HG03097 (cell line): Measurements from ENCODE around the gene COL3A1.

Experiments
- ATAC-seq: cut with Tn5 transposase; IDR thresholded peaks from one replicate; pipeline ENCODE4 v1.9.1; 2021; ENCODE audit not compliant: unreplicated experiment, low FRiP score

Gene COL3A1

GRCh38 chr2:188973641-188974040 is 532 bp upstream of the COL3A1 start:
- no peak for ATAC-seq

- no peak for ATAC-seq
These were observed 1.4 kb downstream of the COL3A1 start for GRCh38 chr2:188975497-188976102.

GRCh38 chr2:188976545-188977268 is 2.5 kb downstream of the COL3A1 start:
- ATAC-seq: no peak

GRCh38 chr2:188977317-188977716 is 3.1 kb downstream of the COL3A1 start:
- no peak for ATAC-seq

GRCh38 chr2:188978291-188979081 is 4.3 kb downstream of the COL3A1 start:
- peak; percentile 73 for ATAC-seq

GRCh38 chr2:188979187-188980114 is 5.3 kb downstream of the COL3A1 start:
- ATAC-seq: peak; percentile 12

GRCh38 chr2:188983427-188984064 is 9.4 kb downstream of the COL3A1 start:
- no peak for ATAC-seq

- no peak for ATAC-seq
These were observed 9.9 kb downstream of the COL3A1 start for GRCh38 chr2:188984065-188984491.

GRCh38 chr2:188984680-188985079 is 10.5 kb downstream of the COL3A1 start:
- no peak for ATAC-seq

- ATAC-seq: no peak
These were observed 12.7 kb downstream of the COL3A1 start for GRCh38 chr2:188986839-188987238.

- ATAC-seq: no peak
These were observed 19.1 kb downstream of the COL3A1 start for GRCh38 chr2:188993247-188993646.

GRCh38 chr2:188997263-188997662 is 23.1 kb downstream of the COL3A1 start:
- no peak for ATAC-seq

- no peak for ATAC-seq
These were observed 26.0 kb downstream of the COL3A1 start for GRCh38 chr2:189000221-189000620.

- no peak for ATAC-seq
These were observed 27.9 kb downstream of the COL3A1 start for GRCh38 chr2:189002079-189002478.

GRCh38 chr2:189008555-189009262 is 34.5 kb downstream of the COL3A1 start:
- ATAC-seq: no peak

- ATAC-seq: no peak
These were observed 36.4 kb downstream of the COL3A1 start for GRCh38 chr2:189010536-189010935.

GRCh38 chr2:189012351-189012750 is 38.2 kb downstream of the COL3A1 start:
- no peak for ATAC-seq

- ATAC-seq: no peak
These were observed 38.9 kb downstream of the COL3A1 start for GRCh38 chr2:189013031-189013430.

- ATAC-seq: no peak
These were observed 39.7 kb downstream of the COL3A1 start for GRCh38 chr2:189013671-189014448.
